Measurements from ENCODE around the gene LRP8. TPM values are rescaled to one million over a fixed set of nuclear protein-coding genes. Genes with fewer than 3 reads are reported as not detected.

LRP8 gene
- total and polyA plus RNA-seq, 2 of the 4 experiments (the other 2 are of a cell fraction): 12.0 to 12.1 TPM

- Histone ChIP-seq H3K36me3 (ENCODE audit: control insufficient read depth, insufficient read depth, low read length) (no peaks in the 10 kb centered on the region), H2BK120ac (ENCODE audit: low read depth, low read length) (no peak overlapping the region), H4K91ac (ENCODE audit: insufficient read depth, low read depth, low read length) (no peak overlapping the region), H2BK20ac (ENCODE audit: low read depth, low read length) (no peak overlapping the region), H3K4ac (ENCODE audit: low read depth, low read length) (no peak overlapping the region), H2AK5ac (ENCODE audit: low read depth, low read length) (no peak overlapping the region), H3K4me2 (ENCODE audit: low read depth, low read length) (no peak overlapping the region), H2AFZ (replicated peaks; ENCODE audit: low read length, poor library complexity) (no peak overlapping the region), H3K23ac (ENCODE audit: low read depth, low read length) (no peak overlapping the region), H2BK5ac (ENCODE audit: low read depth, low read length, poor library complexity, severe bottlenecking) (no peak overlapping the region), H3K4me1 (ENCODE audit: control insufficient read depth, insufficient read depth, low read length) (peaks cover 2% of the 10 kb centered on the region), H3K9me1 (ENCODE audit: insufficient read depth, low read length) (peaks cover 3% of the 10 kb centered on the region; the same call in 1 of the 2 replicates), H3K27ac (ENCODE audit: insufficient read depth, low read length) (no peak overlapping the region), H3K4me3 (ENCODE audit: insufficient read depth, low read depth, low read length) (no peak overlapping the region), H2AK9ac (replicated peaks; ENCODE audit: low read depth, low read length, poor library complexity) (no peak overlapping the region), H4K5ac (ENCODE audit: low read depth, low read length) (no peak overlapping the region), H3K14ac (replicated peaks; ENCODE audit: low read depth, low read length) (no peak overlapping the region), H4K8ac (ENCODE audit: low read depth in 2 of 2, low read length in 2 of 2) (no peak overlapping the region), H3K79me1 (ENCODE audit: low read depth in 1 of 2, low read length in 2 of 2) (no peaks in the 10 kb centered on the region), H3K27me3 (ENCODE audit: control insufficient read depth, insufficient read depth, low read length) (peaks cover 29% of the 10 kb centered on the region), H3K56ac (ENCODE audit: extremely low read depth, insufficient read depth, low read length) (no peak overlapping the region), H4K20me1 (ENCODE audit: insufficient read depth, low read length) (no peaks in the 10 kb centered on the region), H3K9ac (ENCODE audit: low read depth, low read length) (no peak overlapping the region), H3K18ac (ENCODE audit: low read depth, low read length) (no peak overlapping the region), H2BK15ac (ENCODE audit: low read depth, low read length) (no peak overlapping the region), H3K9me3 (ENCODE audit: control insufficient read depth, insufficient read depth, low read length) (no peaks in the 10 kb centered on the region; the same call in 1 of the 2 replicates)
- dilution Hi-C loops (cut with HindIII; ENCODE audit: low sequenced_read_pairs, unreplicated experiment) (no loop called here), in situ Hi-C loops (cut with MboI; ENCODE audit: low sequenced_read_pairs) (no loop called here), intact Hi-C loops (cut with micrococcal nuclease) (no loop called here)
- BruUV-seq (replicated peaks): no TSS peak
- ChIA-PET CTCF (no interaction called here), POLR2A (ENCODE audit: unreplicated experiment) (no interaction called here)
- DNase-seq: no peak
- no peak for TF ChIP-seq FOS (IDR thresholded peaks at IDR 0.05; ENCODE audit: low read depth, low read length)
- no peak for TF ChIP-seq NFE2L2 (IDR thresholded peaks at IDR 0.05; ENCODE audit: low read depth, low read length)
- TF ChIP-seq, protein P1, sequence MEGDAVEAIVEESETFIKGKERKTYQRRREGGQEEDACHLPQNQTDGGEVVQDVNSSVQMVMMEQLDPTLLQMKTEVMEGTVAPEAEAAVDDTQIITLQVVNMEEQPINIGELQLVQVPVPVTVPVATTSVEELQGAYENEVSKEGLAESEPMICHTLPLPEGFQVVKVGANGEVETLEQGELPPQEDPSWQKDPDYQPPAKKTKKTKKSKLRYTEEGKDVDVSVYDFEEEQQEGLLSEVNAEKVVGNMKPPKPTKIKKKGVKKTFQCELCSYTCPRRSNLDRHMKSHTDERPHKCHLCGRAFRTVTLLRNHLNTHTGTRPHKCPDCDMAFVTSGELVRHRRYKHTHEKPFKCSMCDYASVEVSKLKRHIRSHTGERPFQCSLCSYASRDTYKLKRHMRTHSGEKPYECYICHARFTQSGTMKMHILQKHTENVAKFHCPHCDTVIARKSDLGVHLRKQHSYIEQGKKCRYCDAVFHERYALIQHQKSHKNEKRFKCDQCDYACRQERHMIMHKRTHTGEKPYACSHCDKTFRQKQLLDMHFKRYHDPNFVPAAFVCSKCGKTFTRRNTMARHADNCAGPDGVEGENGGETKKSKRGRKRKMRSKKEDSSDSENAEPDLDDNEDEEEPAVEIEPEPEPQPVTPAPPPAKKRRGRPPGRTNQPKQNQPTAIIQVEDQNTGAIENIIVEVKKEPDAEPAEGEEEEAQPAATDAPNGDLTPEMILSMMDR (conservative IDR thresholded peaks at IDR 0.05; ENCODE audit: low read depth, low read length): no peak
- no peak for TF ChIP-seq MXI1 (IDR thresholded peaks at IDR 0.05; ENCODE audit: borderline replicate concordance, low read depth, low read length)
- no peak for TF ChIP-seq POLR2A (IDR thresholded peaks at IDR 0.05; ENCODE audit: low read depth, low read length)
- TF ChIP-seq USF2 (IDR thresholded peaks at IDR 0.05; ENCODE audit: low read depth, low read length): no peak
- no peak for TF ChIP-seq SMC3 (IDR thresholded peaks at IDR 0.05; ENCODE audit: low read depth, low read length)
- no peak for TF ChIP-seq CHD1 (IDR thresholded peaks at IDR 0.05; ENCODE audit: low read depth, low read length)
- TF ChIP-seq CEBPB (IDR thresholded peaks at IDR 0.05; ENCODE audit: low read depth, low read length): no peak
- TF ChIP-seq MAZ (IDR thresholded peaks at IDR 0.05; ENCODE audit: borderline replicate concordance, low read depth, low read length): no peak
- no peak for TF ChIP-seq BHLHE40 (IDR thresholded peaks at IDR 0.05; ENCODE audit: low read depth, low read length)
- TF ChIP-seq RCOR1 (IDR thresholded peaks at IDR 0.05; ENCODE audit: insufficient replicate concordance, low read length): no peak
- WGBS, 2 experiments (ENCODE audit: extremely low coverage in 2 of 2, insufficient read length in 1 of 2): 85% methylated on average over 8 of the region's 13 CpGs; no CpG with 5 or more reads in 1 of the 2 experiments
- ATAC-seq (ENCODE audit: low read depth): no peak
These were observed 49.6 kb upstream of the LRP8 start for GRCh38 chr1:53377438-53377841.

All from IMR-90 (cell line).